Measurements from ENCODE around the gene CENPB. TPM values are rescaled to one million over a fixed set of nuclear protein-coding genes. Genes with fewer than 3 reads are reported as not detected.

The CENPB gene
- total RNA-seq, 4 donors from 2014 or later, result 39.8 to 61.9 (median 47.0) TPM

DNA sequence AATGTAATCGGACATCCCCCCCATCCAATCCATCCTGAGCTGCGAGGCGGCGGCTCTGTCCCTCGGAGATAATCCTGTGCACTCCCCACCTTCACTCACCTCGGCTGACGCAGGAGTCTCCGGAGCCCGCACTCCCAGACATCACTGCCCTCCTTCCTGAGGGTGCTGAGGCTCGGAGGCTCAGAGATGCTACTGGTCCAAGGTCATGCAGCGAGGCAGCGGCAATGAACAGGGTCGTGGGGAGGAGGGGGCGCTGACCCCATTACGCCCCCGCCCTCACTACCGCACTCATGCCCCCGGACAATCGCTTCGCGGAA is 19.5 kb downstream of the CENPB start:
- Histone ChIP-seq H3K4me1 (peaks cover 0 to 33% (median 9%) of the 10 kb centered on the region in 4 donors), H3K9me3 (no peaks in the 10 kb centered on the region), H3K27me3 (no peaks in the 10 kb centered on the region), H3K4me3 (peak overlapping the region; percentile 52 to 91 (median 67)), H3K36me3 (no peaks in the 10 kb centered on the region), H3K27ac (peak overlapping the region in 3 of 4 donors; percentile 23 to 94 (median 91))
- no peak for DNase-seq
- TF ChIP-seq, protein P1, sequence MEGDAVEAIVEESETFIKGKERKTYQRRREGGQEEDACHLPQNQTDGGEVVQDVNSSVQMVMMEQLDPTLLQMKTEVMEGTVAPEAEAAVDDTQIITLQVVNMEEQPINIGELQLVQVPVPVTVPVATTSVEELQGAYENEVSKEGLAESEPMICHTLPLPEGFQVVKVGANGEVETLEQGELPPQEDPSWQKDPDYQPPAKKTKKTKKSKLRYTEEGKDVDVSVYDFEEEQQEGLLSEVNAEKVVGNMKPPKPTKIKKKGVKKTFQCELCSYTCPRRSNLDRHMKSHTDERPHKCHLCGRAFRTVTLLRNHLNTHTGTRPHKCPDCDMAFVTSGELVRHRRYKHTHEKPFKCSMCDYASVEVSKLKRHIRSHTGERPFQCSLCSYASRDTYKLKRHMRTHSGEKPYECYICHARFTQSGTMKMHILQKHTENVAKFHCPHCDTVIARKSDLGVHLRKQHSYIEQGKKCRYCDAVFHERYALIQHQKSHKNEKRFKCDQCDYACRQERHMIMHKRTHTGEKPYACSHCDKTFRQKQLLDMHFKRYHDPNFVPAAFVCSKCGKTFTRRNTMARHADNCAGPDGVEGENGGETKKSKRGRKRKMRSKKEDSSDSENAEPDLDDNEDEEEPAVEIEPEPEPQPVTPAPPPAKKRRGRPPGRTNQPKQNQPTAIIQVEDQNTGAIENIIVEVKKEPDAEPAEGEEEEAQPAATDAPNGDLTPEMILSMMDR (IDR thresholded peaks at IDR 0.05), result no peak
- TF ChIP-seq POLR2A (IDR thresholded peaks at IDR 0.05), result no peak

- Histone ChIP-seq H3K27me3 (no peaks in the 10 kb centered on the region), H3K4me3 (peak overlapping the region; percentile 52 to 91 (median 67)), H3K27ac (peak overlapping the region in 3 of 4 donors; percentile 4 to 94 (median 91)), H3K9me3 (no peaks in the 10 kb centered on the region), H3K4me1 (peaks cover 0 to 33% (median 9%) of the 10 kb centered on the region in 4 donors), H3K36me3 (no peaks in the 10 kb centered on the region)
- TF ChIP-seq, protein P1 (IDR thresholded peaks at IDR 0.05), result no peak
- no peak for TF ChIP-seq POLR2A (IDR thresholded peaks at IDR 0.05)
- DNase-seq, result no peak
Measured at GRCh38 chr20:3766422-3767109, 20.0 kb downstream of the CENPB start.

GRCh38 chr20:3765171-3765882 is 21.2 kb downstream of the CENPB start:
- no peaks in the 10 kb centered on the region for H3K36me3 ChIP-seq
- no peaks in the 10 kb centered on the region for H3K27me3 ChIP-seq
- no peaks in the 10 kb centered on the region for H3K9me3 ChIP-seq
- TF ChIP-seq, protein P1 (IDR thresholded peaks at IDR 0.05), result no peak
- TF ChIP-seq POLR2A (IDR thresholded peaks at IDR 0.05), result no peak
- peak overlapping the region in 2 of 4 donors; percentile 17 to 51 for H3K27ac ChIP-seq
- no peak for DNase-seq
- no peak overlapping the region for H3K4me3 ChIP-seq
- peaks cover 0 to 33% (median 9%) of the 10 kb centered on the region in 4 donors for H3K4me1 ChIP-seq

DNA sequence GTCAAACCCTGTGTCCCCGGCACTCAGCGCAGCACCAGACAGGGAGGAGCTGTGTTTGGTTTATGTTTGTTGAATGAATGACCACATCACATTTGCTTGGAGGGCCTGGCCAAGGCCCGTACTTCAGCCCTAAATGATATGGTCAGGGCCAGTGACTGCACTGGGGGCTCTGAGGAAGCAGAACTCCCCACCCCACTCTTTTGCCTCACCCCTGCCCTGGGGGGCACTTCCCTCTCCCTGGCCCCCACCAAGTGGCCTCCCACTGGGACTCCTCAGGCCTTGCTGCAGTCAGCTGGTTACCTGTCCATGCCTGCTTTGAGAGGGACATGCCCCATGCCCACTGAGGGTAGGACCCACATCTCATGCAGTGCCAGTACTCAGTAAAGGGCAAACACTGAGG is 21.9 kb downstream of the CENPB start:
- Histone ChIP-seq H3K4me1 (peaks cover 0 to 33% (median 9%) of the 10 kb centered on the region in 4 donors), H3K9me3 (no peaks in the 10 kb centered on the region), H3K27me3 (no peaks in the 10 kb centered on the region), H3K27ac (peak overlapping the region in 2 of 4 donors; percentile 17 to 51), H3K36me3 (no peaks in the 10 kb centered on the region), H3K4me3 (no peak overlapping the region)
- DNase-seq, result no peak
- no peak for TF ChIP-seq POLR2A (IDR thresholded peaks at IDR 0.05)
- TF ChIP-seq, protein P1 (IDR thresholded peaks at IDR 0.05), result no peak

DNA sequence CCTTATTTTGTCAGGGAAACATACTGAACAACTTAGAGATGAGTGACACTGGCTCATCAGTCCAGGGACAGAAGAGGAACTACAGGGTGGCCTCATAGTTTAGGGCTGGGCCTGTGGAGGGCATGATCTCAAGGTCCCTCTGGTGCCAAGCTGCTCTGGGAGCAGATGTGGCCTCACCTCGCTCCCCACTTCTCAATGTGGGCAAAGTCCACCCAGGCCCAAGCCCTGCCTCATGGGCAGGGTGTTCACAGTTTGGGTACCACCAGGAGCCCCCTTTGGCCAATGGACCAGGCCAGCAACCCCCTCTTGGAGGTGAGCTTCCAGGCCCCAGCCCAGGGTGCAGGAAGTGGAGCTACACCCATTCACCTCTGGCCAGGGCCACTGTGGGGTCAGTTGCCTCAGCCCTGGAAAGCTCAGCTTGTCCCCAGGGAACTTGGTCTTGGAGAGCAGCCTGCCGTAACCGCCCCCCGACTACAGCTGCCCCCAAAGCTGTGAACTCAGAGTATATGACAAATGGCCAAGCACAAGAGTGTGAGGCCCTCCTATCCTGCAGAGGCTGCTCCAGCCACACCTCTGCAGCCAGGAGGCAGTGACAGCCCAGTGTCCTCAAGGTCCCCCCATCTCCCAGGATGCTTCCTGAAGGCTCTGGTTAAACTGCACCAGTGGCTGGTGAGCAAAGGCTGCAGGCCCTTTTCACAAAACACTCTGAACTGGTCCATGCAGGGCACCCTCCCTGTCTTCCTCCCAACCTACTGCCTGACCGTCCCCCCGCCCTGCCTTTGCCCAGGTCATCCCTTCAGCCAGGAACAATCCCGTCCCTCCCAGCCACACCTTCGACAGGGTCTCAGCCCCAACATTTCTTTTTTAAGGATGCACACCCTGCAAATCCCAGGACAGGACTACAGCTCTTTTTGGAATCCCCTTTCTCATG is 22.6 kb downstream of the CENPB start:
- DNase-seq, result no peak
- Histone ChIP-seq H3K9me3 (no peaks in the 10 kb centered on the region), H3K27me3 (no peaks in the 10 kb centered on the region), H3K36me3 (no peaks in the 10 kb centered on the region), H3K4me3 (no peak overlapping the region), H3K27ac (peak overlapping the region in 1 of 4 donors; percentile 51), H3K4me1 (peaks cover 0 to 30% (median 9%) of the 10 kb centered on the region in 4 donors)
- TF ChIP-seq POLR2A (IDR thresholded peaks at IDR 0.05), result no peak
- TF ChIP-seq, protein P1 (IDR thresholded peaks at IDR 0.05), result no peak
